Tibial nerve (tissue), 3 donors: ENCODE results near the gene NOSIP.

ENCODE experiments used
- CTCF ChIP-seq, 5 experiments: fragments of 200-600 bp in 3 of 5; fragments of 450-650 bp in 2 of 5; sonication (generic) in 3 of 5; IDR thresholded peaks; one replicate each; pipeline ENCODE4 v1.5.1; 2016 to 2019; ENCODE audit warnings: antibody characterized with exemption in 5 of 5, mild to moderate bottlenecking in 3 of 5, moderate library complexity in 2 of 5
- POLR2A ChIP-seq, 2 donors: fragments of 450-650 bp; IDR thresholded peaks; one replicate each; pipeline ENCODE4 v1.6.1; 2017; ENCODE audit warnings: antibody characterized with exemption in 2 of 2, mild to moderate bottlenecking in 2 of 2, moderate library complexity in 2 of 2

DNA sequence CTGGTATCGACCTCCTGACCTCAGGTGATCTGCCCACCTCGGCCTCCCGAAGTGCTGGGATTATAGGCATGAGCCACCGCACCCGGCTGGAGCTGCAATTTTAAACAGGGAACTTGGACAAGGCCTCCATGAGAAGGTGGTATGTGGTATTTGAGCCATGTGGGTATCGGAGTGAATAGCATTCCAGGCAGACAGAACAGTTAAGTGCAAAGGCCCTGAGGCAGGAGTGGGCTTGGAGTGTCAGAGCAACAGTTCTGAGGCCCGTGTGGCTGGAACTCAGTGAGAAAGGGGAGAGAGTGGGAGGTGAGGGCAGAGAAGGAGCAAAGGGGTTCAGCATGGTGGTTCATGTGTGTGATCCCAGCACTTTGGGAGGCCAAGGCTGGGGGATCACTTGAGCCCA, 49.6 kb downstream of the NOSIP start:
- TF ChIP-seq CTCF (IDR thresholded peaks at IDR 0.05) (no peak), POLR2A (IDR thresholded peaks at IDR 0.05) (no peak)
